Measurements from ENCODE around the gene RPL22. TPM values are rescaled to one million over a fixed set of nuclear protein-coding genes. Genes with fewer than 3 reads are reported as not detected.

RPL22 gene
- total and polyA plus RNA-seq, 2 of the 4 experiments (the other 2 are of a cell fraction): 26.2 to 131 TPM

GRCh38 chr1:6246497-6247467 is 47.4 kb upstream of the RPL22 start:
- Histone ChIP-seq H3K4me2 (ENCODE audit: low read depth, low read length) (no peak overlapping the region), H3K4me3 (ENCODE audit: insufficient read depth, low read depth, low read length) (no peak overlapping the region), H2AFZ (replicated peaks; ENCODE audit: low read length, poor library complexity) (peak overlapping the region; percentile 65), H4K91ac (ENCODE audit: insufficient read depth, low read depth, low read length) (no peak overlapping the region), H3K9me1 (ENCODE audit: insufficient read depth, low read length) (no peaks in the 10 kb centered on the region), H4K20me1 (ENCODE audit: insufficient read depth, low read length) (peaks cover 16% of the 10 kb centered on the region), H2BK20ac (ENCODE audit: low read depth, low read length) (no peak overlapping the region), H4K8ac (ENCODE audit: low read depth in 2 of 2, low read length in 2 of 2) (no peak overlapping the region), H3K56ac (ENCODE audit: extremely low read depth, insufficient read depth, low read length) (no peak overlapping the region), H3K14ac (replicated peaks; ENCODE audit: low read depth, low read length) (no peak overlapping the region), H3K9ac (ENCODE audit: low read depth, low read length) (no peak overlapping the region), H3K79me1 (ENCODE audit: low read depth in 1 of 2, low read length in 2 of 2) (no peaks in the 10 kb centered on the region), H3K27ac (ENCODE audit: insufficient read depth, low read length) (no peak overlapping the region), H3K9me3 (ENCODE audit: control insufficient read depth, insufficient read depth, low read length) (no peaks in the 10 kb centered on the region), H2AK9ac (replicated peaks; ENCODE audit: low read depth, low read length, poor library complexity) (peak overlapping the region; percentile 48), H2BK5ac (ENCODE audit: low read depth, low read length, poor library complexity, severe bottlenecking) (no peak overlapping the region), H3K27me3 (ENCODE audit: control insufficient read depth, insufficient read depth, low read length) (peaks cover 61% of the 10 kb centered on the region), H3K23ac (ENCODE audit: low read depth, low read length) (no peak overlapping the region), H2BK120ac (ENCODE audit: low read depth, low read length) (no peak overlapping the region), H3K4me1 (ENCODE audit: control insufficient read depth, insufficient read depth, low read length) (no peaks in the 10 kb centered on the region), H3K36me3 (ENCODE audit: control insufficient read depth, insufficient read depth, low read length) (no peaks in the 10 kb centered on the region), H3K18ac (ENCODE audit: low read depth, low read length) (no peak overlapping the region), H4K5ac (ENCODE audit: low read depth, low read length) (no peak overlapping the region), H2AK5ac (ENCODE audit: low read depth, low read length) (no peak overlapping the region), H2BK15ac (ENCODE audit: low read depth, low read length) (no peak overlapping the region), H3K4ac (ENCODE audit: low read depth, low read length) (no peak overlapping the region)
- dilution Hi-C loops (cut with HindIII; ENCODE audit: low sequenced_read_pairs, unreplicated experiment): no loop called here
- POLR2A ChIA-PET (ENCODE audit: unreplicated experiment): no interaction called here
- peak; percentile 61 for DNase-seq
- BruUV-seq (replicated peaks): no TSS peak
- peak; percentile 70 for ATAC-seq (ENCODE audit: low read depth)
- intact Hi-C loops (cut with micrococcal nuclease): loop anchor here (1.0 to 5.0 kb wide), 4 partner anchors 97 to 246 kb away; partner anchors contain the start of gene PLEKHG5
- in situ Hi-C loops (cut with MboI; ENCODE audit: low sequenced_read_pairs): loop anchor here (5.0 kb wide), 1 partner anchor 96 kb away; no protein-coding TSS in a partner anchor
- CTCF ChIA-PET: interaction anchor here (0.6 to 2.3 kb wide), 17 partner anchors 9 to 239 kb away, joined by 3 to 8 read pairs (median 4); no protein-coding TSS in a partner anchor
- WGBS, 2 experiments (ENCODE audit: extremely low coverage in 2 of 2, insufficient read length in 1 of 2): 5% methylated on average over 9 of the region's 30 CpGs; no CpG with 5 or more reads in 1 of the 2 experiments
- no peak for TF ChIP-seq CHD1 (IDR thresholded peaks at IDR 0.05; ENCODE audit: low read depth, low read length)
- TF ChIP-seq RAD21 (IDR thresholded peaks at IDR 0.05; ENCODE audit: low read length): peak; percentile 97
- TF ChIP-seq POLR2A (IDR thresholded peaks at IDR 0.05; ENCODE audit: low read depth, low read length): no peak
- peak; percentile 97 for TF ChIP-seq SMC3 (IDR thresholded peaks at IDR 0.05; ENCODE audit: low read depth, low read length)
- TF ChIP-seq BHLHE40 (IDR thresholded peaks at IDR 0.05; ENCODE audit: low read depth, low read length): no peak
- TF ChIP-seq RFX5 (IDR thresholded peaks at IDR 0.05; ENCODE audit: low read depth, low read length): no peak
- no peak for TF ChIP-seq NFE2L2 (IDR thresholded peaks at IDR 0.05; ENCODE audit: low read depth, low read length)
- no peak for TF ChIP-seq MXI1 (IDR thresholded peaks at IDR 0.05; ENCODE audit: borderline replicate concordance, low read depth, low read length)
- peak; percentile 79 for TF ChIP-seq MAZ (IDR thresholded peaks at IDR 0.05; ENCODE audit: borderline replicate concordance, low read depth, low read length)
- TF ChIP-seq ELK1 (IDR thresholded peaks at IDR 0.05; ENCODE audit: borderline replicate concordance, low read depth, low read length): no peak
- TF ChIP-seq RCOR1 (IDR thresholded peaks at IDR 0.05; ENCODE audit: insufficient replicate concordance, low read length): no peak
- TF ChIP-seq USF2 (IDR thresholded peaks at IDR 0.05; ENCODE audit: low read depth, low read length): no peak
- no peak for TF ChIP-seq MAFK (IDR thresholded peaks at IDR 0.05; ENCODE audit: low read depth, low read length)
- no peak for TF ChIP-seq CEBPB (IDR thresholded peaks at IDR 0.05; ENCODE audit: low read depth, low read length)

Data from IMR-90 (cell line).